Omental fat pad (tissue), 4 donors: ENCODE data around the gene NMB. TPM values are rescaled to one million over a fixed set of nuclear protein-coding genes. Genes with fewer than 3 reads are reported as not detected.
A peak's percentile ranks its signal among the peaks of the same experiment; 100 is the strongest.

Source experiments
- ATAC-seq: fragments of 150-250 bp; one replicate; pipeline ENCODE4 v1.9.1; 2016; ENCODE audit warnings: mild to moderate bottlenecking, moderate library complexity; ENCODE audit not compliant: low FRiP score
- DNase-seq: peaks from one replicate; pipeline ENCODE4 v3.0.0-alpha.2; 2019; ENCODE audit warnings: low spot score
- CTCF ChIP-seq, 3 donors: fragments of 450-650 bp; IDR thresholded peaks; one replicate each; pipeline ENCODE4 v1.5.1; 2016 to 2017; ENCODE audit warnings: antibody characterized with exemption in 3 of 3, mild to moderate bottlenecking in 3 of 3, moderate library complexity in 2 of 3
- total RNA-seq, 4 donors: library from RNA; depleted of rRNA; stranded (reverse); fragments of >200 nt; gene quantifications; one replicate each; pipeline ENCODE4 v1.1.0, GENCODE V29; 2016

NMB gene
- total RNA-seq = 10 to 100 TPM; 18.4 to 89.3 (median 29.9) TPM

GRCh38 chr15:84658080-84658787, at the start of gene NMB:
Gene NMB (minus strand): TSS chr15:84658199. CDS start chr15:84658152, 47 bp downstream.
- no peak for TF ChIP-seq CTCF (IDR thresholded peaks at IDR 0.05)
- ATAC-seq (peak; percentile 84), DNase-seq (peak; percentile 50)

- DNase-seq = no peak
- no peak for TF ChIP-seq CTCF (IDR thresholded peaks at IDR 0.05)
- no peak for ATAC-seq
Observed at GRCh38 chr15:84703808-84704207, 45.8 kb upstream of the NMB start.

- ATAC-seq = no peak
- no peak for TF ChIP-seq CTCF (IDR thresholded peaks at IDR 0.05)
- DNase-seq = no peak
Observed at GRCh38 chr15:84702961-84703482, 45.0 kb upstream of the NMB start.

- no peak for TF ChIP-seq CTCF (IDR thresholded peaks at IDR 0.05)
- no peak for DNase-seq
- no peak for ATAC-seq
Observed at GRCh38 chr15:84699538-84700191, 41.7 kb upstream of the NMB start.

- ATAC-seq = no peak
- DNase-seq = no peak
- TF ChIP-seq CTCF (IDR thresholded peaks at IDR 0.05) = no peak
Observed at GRCh38 chr15:84697236-84697990, 39.4 kb upstream of the NMB start.

GRCh38 chr15:84696757-84697156, 38.8 kb upstream of the NMB start:
- TF ChIP-seq CTCF (IDR thresholded peaks at IDR 0.05) = no peak
- DNase-seq = no peak
- ATAC-seq = no peak
